ENCODE results near the gene ANKDD1A.

DNA sequence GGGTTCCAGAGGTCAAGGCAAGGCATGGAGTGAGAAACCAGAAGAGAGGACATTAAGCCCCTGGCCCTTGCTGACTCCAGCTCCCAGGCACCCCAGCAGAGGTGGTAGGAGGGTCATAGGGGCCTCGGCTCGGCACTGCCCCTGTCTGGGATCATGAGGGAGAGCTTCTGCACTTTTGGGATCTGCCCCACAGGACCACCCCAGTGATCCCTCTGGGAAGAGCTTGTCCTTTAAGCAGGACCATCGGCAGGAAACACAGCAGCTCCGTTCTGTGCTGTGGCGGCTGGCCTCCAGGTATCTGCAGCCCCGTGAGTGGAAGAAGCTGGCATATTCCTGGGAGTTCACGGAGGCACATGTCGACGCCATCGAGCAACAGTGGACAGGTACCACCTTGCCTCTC is 35.5 kb downstream of the ANKDD1A start:
- TF ChIP-seq, protein P1, sequence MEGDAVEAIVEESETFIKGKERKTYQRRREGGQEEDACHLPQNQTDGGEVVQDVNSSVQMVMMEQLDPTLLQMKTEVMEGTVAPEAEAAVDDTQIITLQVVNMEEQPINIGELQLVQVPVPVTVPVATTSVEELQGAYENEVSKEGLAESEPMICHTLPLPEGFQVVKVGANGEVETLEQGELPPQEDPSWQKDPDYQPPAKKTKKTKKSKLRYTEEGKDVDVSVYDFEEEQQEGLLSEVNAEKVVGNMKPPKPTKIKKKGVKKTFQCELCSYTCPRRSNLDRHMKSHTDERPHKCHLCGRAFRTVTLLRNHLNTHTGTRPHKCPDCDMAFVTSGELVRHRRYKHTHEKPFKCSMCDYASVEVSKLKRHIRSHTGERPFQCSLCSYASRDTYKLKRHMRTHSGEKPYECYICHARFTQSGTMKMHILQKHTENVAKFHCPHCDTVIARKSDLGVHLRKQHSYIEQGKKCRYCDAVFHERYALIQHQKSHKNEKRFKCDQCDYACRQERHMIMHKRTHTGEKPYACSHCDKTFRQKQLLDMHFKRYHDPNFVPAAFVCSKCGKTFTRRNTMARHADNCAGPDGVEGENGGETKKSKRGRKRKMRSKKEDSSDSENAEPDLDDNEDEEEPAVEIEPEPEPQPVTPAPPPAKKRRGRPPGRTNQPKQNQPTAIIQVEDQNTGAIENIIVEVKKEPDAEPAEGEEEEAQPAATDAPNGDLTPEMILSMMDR (IDR thresholded peaks at IDR 0.05; ENCODE audit: insufficient read depth, low read length, poor library complexity, severe bottlenecking), result no peak
- TF ChIP-seq EZH2phosphoT487 (conservative IDR thresholded peaks at IDR 0.05; ENCODE audit: low read length), result no peak
